Activated CD8-positive, alpha-beta memory T cell treated with anti-CD3 and anti-CD28 coated beads, Interleukin-2, amount 50 U/mL, for 48 hours (primary cell): ENCODE data around the gene COX7B.
A peak's percentile ranks its signal among the peaks of the same experiment; 100 is the strongest.
"Not testable (repeated sequence)": the region's sequence is repeated elsewhere in the genome, so short reads cannot be mapped to it uniquely, and the experiment has no call there.

Experiments used
- DNase-seq: peaks from one replicate; pipeline ENCODE4 v3.0.0-alpha.2; 2020

Gene COX7B, protein sequence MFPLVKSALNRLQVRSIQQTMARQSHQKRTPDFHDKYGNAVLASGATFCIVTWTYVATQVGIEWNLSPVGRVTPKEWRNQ

DNA sequence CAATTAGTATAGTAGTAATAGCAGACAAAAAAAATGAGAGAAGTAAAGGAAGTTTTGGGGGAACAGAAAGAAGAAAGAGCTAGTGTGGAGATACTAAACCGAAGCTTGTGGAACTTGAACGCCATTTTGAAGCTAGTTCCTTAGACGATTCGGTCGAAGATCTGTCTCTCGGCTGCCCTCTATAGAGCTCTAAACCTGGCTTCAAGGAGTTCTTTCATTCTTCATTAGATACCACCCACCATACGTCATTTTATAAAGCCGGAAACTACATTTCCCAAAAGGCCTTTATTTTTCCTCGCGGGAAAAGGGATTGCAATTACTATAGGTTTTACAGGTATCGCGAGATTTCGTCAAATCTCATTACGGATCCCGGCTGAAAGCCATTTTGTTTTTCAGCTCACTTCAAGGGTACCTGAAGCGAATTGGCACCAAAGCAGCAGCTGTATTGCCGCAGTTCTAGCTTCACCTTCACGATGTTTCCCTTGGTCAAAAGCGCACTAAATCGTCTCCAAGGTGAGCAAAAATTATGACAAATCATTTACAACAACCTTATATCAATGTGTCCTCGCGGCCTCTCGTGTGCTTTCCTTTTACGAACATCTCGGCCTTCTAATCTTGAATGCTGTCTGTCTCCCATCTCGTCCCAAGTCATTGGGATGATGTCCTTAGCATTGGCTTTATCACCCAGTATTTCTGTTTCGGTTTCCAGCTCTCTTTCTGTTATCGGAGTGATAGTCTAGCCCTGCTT lies at the start of gene COX7B:
COX7B (plus strand) TSS at position 388 of the 748 bp plus-strand sequence; CDS start at position 474, 86 bp downstream.
- peak; percentile 59 for DNase-seq

DNA sequence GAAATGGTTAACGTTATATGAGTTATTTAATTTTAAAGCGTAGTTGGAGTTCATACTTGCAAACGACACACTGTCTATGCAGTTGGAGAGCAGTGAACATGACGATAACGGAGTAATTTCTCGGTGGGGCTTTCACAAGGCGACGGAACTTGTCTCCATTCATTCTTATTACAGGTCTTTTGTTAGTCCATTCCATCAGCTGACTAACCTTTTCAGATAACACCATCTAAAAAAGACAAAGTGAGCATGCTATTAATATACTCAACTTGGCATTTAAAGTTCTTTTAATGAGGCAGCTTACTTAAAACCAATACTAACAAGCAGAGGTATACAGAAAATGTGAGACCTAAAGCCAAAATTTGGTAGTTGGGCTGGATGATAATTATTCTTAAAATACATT lies 23.9 kb upstream of the COX7B start:
- DNase-seq = no peak

DNA sequence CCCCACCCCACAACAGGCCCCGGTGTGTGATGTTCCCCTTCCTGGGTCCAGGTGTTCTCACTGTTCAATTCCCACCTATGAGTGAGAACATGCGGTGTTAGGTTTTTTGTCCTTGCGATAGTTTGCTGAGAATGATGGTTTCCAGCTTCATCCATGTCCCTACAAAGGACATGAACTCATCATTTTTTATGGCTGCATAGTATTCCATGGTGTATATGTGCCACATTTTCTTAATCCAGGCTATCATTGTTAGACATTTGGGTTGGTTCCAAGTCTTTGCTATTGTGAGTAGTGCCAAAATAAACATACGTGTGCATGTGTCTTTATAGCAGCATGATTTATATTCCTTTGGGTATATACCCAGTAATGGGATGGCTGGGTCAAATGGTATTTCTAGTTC lies 17.9 kb upstream of the COX7B start:
- DNase-seq = not testable (repeated sequence)

DNA sequence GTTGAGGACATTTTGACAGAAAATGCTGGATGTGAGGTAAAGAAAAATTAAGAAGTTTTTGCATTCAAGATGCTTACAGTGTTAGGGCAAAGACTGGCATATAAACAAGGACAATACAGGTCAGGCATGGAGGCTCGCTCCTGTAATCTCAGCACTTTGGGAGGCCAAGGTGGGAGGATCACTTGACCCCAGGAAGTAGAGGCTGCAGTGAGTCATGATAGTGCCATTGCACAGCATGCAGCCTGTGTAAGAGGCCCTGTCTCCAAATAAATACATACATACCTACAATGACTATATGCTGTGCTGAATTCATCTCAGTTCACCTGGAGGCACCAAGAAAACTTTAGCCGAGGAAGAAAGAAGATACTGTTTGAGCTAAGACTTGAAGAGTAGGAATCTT lies 6.4 kb upstream of the COX7B start:
- no peak for DNase-seq

DNA sequence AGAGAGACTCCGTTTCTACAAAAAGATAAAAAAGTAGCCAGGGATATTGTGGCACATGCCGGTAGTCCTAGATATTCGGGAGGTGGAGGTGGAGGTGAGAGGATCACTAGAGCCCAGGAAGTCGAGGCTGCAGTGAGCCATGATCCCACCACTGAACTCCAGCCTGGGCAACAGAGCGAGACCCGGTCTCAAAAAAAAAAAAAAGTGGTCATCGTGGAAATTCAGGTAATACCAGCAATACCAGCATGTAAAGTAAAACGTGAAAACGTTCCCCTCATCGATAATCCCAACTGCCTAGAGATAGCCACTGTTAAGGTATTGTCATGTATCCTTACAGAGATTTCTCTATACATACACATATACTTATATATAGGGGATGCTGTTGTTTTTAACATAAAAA lies 5.6 kb upstream of the COX7B start:
- DNase-seq = no peak

DNA sequence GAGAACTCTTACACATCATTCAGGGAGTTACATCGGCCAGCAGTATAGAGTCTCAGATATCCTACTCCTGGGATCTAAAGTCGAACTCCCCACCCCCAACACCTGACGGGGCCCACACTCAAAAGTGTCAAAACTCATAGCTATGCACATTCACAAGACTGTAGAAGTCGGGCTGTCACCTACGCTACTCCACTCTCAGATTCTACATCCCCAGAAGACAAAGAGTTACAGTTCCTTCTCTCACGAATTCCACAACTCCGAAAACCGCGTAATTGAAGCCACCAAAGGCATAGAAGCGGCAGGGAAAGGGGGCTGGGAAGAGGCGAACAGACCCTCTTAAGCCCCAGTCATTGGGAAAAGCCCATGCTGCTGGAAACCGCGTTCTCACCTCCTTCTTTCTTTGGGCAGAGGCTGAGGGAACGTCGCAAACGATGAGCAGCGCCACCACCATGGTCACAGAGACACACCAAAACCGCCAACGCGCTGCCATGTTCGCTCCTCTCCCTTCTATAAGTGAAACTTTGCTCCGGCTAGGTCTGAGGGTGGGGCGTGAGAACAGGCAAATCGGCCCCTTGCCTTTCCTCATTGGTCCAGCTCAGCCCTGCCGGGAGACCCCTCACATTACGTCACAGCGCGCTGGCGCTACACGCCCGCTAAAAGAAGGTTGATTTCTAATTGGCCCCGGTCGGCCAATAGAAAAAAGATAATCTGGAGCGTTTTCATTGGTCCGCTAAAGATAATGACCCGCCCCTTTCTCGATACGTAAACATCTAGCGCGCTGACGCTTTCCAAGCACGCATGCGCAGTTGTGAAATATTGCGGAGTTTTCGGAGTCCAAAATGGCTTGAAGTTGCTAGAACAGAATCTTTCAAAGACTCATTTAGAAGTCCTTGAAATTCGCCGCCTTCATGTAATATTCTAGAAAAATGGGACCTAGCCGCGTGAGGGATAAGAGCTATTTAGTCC lies 4.1 kb upstream of the COX7B start, which contains the start of gene MAGT1:
MAGT1 (minus strand) TSS at position 515 of the 966 bp plus-strand sequence; CDS start at position 490, 25 bp downstream.
- DNase-seq = peak; percentile 86

DNA sequence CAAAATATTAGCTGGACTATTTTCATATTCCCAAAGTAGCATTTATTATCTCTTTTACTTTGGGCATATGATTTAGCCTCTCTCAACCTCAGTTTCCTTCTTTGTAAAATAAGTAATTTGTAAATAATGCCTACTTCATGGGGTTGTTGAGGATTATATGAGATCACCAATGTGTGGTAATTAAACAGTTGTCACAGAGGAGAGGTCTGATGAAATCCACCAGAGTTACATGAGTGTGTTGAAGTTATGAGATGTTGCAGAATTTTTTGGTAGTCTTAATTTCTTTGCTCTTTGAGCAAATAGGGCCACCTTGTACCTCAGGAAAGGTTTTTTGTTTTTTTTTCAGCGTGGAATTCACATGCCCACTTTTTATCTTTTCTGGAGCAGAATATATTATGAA lies 1.4 kb downstream of the COX7B start:
- no peak for DNase-seq

DNA sequence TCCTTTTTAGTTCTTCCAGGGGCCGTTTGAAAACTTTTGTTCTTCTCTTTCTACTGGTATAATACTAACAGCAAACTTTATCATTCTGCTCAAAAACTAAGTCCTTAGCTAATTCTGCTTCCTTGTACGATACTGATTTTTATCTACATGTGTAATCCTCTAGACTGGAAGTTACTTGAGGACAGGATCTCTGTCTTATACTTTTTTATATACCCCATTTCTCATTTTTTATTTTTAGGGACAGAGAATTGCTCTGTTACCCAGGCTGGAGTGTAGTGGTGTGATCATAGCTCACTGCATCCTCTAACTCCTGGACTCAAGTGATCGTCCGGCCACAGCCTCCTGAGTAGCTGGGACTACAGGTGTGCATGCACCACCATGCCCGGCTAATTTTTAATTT lies 2.2 kb downstream of the COX7B start:
- no peak for DNase-seq

DNA sequence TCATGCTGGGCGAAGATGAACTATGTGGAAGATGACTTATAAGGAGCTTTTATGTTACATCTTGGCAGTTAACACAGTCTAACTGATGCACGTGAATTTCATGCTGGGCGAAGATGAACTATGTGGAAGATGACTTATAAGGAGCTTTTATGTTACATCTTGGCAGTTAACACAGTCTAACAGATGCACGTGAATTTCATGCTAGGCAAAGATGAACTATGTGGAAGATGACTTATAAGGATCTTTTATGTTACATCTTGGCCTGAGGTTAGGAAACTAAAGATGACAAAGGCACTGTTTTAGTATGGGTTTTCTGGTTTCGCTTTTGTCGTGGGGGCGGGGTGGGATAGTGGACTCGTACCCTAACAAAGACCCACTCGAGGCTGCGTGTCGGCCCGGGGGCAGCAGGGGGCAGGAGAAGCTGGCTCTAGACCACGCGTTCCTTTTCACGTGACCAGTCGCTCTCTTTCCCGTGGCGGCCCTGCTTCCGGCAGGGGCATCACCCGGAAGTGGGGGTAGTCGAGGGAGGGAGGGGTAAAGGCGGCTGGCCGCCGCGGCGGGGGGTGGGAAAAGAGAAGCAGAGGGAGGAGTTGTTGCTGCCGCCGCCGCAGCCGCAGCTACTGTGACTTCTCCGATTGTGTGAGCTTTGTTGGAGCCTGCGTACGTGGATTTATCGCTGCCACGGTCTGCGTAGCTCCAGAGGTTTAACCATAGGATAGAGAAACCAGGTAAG lies 11.0 kb downstream of the COX7B start, which contains the start of gene ATP7A:
ATP7A (plus strand) TSS at position 586 of the 733 bp plus-strand sequence. CDS start 60,949 bp downstream, outside the sequence.
- DNase-seq = peak; percentile 87

DNA sequence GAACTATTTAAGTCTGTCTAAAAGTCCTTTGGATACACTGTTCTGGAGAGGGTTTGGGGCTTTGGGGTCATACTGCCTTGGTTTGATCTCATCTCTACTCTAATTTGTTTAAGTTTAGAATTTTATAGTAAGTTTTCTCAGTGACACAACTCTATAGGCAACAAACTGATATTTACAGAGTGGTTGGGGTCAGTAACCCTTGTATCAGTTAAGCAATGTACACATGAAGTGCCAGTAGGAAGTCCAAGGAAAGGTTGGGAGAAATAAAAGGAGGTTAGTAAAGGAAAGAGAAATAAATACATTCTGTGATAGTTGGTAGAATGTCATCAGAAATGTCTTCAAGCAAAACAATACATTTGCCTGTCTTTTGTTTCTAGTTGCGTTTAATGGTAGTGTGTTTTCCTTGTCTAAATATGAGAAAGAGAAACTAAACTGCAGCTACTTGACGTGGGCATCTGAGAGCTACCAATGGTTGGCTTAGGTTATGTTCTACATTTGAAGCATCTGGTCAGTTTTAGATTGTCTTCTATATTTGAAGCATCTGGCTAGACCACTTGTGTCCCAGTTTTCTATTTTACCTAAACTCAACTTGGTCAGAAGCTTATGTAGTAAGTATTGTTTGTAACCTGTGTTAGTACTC lies 18.1 kb downstream of the COX7B start:
- DNase-seq = no peak

DNA sequence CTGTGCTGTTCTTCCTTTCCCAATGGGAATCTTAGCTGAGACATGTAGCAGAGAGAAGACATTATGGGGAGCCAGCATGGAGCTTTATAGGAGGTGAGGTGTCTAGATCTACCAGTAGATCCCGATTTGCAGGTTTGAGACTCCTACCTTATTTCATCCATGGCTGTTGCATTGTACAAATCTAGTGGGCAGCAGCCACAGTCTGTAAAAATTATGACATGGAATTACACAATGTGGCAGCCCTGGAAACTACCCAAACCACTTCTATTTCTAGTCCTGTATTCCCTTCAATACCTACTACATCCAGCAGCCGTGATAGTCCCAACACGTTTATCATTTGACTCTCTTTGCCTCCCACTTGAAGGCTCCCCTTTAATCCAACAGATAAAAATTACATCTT lies 19.3 kb downstream of the COX7B start:
- DNase-seq = no peak

DNA sequence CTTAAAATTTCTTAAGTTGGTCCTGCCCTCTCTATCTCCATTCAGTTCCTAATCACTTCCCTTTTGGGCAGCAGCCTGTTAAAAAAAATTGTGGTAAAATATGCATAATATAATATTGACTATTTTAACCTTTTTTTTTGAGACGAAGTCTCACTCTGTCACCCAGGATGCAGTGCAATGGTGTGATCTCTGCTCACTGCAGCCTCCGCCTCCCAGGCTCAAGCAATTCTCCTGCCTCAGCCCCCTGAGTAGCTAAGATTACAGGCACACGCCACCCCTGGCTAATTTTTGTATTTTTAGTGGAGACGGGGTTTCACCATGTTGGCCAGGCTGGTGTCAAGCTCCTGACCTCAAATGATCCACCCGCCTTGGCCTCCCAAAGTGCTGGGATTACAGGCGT lies 20.1 kb downstream of the COX7B start:
- not testable (repeated sequence) for DNase-seq

DNA sequence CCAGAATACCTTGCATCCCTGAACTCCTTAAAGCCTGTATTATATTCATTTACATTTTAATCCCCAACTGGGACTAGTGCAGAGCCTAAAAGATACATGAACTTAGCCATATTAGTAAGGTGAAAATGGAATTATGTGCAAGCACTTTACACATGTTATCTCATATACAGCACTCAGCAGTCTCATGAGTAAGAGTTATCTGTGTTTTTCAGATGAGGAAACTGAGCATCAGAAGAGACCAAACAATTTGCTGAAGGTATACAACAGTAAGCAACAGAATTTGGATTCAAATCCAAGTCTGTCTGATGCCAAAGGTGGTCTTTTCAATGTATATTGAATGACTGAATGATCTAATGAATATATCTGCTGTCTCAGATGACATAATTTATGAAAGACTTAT lies 23.5 kb downstream of the COX7B start:
- DNase-seq = no peak

DNA sequence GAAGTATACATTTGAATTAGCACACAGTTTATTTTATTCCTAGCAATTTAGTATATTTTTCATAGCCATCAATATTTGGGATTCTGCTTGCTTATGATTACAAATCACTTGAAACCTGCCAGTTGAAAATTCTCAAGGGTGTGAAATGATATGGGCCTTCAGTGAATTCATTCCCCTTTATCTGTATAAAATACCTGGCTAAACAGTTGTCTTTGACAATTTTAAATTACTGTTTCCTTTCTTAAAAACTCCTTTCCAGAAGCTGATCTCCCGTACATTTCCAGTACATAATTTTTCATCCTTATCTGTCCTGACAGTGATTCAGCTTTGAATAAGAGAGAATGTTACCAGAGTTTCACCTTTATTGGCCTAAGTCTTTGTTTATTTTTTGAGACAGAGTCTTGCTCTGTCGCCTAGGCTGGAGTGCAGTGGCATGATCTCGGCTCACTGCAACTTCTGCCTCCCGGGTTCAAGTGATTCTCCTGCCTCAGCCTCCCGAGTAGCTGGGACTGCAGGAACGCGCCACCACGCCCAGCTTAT lies 25.1 kb downstream of the COX7B start:
- no peak for DNase-seq

DNA sequence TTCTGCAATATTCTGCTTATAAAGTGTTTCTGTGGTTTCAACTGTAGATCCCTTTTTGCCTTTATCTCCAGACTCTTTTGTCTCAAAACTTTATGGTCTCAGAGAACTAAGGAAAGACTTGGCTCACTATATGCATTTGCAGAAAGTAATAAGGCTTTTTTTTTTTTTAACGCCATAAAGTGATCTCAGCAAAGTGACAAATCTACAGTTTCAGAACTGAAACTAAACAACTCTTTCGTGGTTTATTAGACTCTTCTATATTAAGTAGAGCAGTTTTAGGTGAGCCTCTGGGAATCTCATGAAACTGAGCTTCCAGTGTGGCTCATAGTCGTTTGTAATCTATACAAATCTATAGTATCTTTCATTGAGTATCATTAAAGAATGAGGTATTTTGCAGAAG lies 26.5 kb downstream of the COX7B start:
- no peak for DNase-seq

DNA sequence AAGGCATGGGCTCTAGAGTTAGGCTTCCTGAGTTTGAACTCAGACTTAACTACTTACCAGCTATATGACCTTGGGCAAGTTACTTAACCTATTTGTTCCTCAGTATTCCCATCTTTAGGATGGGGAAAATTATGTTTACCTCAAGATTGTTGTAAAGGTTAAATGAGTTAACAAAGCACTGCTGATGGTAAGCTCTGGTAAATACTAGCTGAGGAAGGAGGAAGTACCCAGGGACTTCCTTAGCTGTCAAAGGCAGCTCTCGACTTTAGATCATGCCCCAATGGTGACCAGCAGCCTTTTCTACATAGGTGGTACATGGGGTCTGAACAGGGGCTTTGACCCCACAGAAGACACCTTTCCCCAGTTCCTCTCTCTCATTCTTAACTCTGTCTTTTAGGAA lies 31.3 kb downstream of the COX7B start:
- no peak for DNase-seq

DNA sequence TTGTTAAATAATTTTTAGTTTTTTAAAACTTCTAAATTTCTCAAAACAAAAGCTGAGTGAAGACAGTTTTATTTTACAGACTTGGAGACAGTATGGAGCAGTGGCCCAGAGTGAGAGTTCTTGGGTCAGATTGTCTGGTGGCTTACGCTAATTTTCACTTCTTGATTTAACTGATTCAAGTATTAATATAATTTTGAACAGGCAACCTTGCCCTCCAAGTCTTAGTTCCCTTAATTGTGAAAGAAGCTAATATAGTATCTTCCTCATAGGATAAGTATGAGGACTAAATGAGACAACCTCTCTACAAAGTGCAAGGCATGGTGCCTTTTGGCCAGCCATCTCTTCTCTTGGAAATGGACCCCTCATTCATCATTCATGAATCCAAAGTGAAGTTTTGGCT lies 36.6 kb downstream of the COX7B start:
- DNase-seq = no peak

DNA sequence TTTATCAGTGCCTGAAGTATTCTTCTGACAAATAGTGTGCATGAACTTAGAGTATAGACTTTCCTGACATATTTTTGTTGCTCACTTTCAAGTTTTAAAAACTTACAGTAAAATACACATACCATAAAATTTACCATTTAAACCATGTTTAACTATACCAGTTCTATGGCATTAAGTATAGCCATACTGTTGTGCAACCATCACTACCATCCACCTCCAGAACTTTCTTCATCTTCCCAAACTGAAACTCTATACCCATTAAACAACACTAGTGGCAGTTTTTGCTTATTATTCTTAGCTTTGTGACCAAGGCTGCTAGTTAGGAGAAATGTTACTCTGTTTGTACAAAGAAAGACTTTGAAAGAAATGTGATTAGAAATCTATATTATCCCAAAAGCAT lies 37.0 kb downstream of the COX7B start:
- DNase-seq = no peak

DNA sequence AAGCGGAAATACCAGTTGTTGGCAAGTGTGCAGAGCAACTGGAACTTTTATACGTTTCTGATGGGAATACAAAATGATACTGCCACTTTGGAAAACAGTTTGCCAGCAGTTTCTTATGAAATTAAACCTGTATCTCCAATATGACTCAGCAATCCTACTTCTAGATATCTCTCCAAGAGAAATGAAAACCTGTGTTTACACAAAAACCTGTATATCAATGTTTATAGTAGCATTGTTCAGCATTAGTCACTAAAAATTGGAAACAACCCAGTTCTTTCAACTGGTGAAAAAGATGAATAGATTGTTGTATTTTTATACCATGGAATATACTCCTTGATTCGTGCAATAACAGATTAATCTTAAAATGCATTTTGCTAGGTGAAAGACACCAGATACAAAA lies 38.0 kb downstream of the COX7B start:
- no peak for DNase-seq

DNA sequence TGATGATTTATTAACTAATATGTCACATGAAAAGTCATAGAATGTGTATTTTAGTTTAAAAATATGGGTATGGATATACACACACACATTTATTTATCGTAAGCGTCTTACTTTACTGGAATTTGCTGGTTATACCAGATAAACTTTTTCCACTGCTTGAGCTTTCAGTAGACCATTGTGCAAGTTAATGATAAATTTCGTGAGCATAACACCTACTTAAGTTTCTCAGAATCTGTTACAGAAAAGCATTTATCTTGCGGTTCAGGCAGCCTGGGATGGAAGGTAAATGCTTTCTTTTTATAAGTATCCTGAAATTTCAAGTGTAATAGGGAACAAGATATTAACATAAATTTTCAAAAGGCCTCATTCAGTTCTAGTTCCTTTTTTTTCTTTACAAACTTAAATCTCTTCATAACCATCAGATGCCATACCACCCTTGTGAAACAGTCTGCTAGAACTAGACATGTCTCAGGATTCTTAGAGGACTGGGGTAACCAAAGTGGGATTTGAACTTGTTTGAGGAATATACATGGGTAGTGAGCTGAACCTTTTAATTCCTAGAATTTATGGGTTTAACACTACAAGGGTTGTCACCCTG lies 38.9 kb downstream of the COX7B start:
- no peak for DNase-seq

DNA sequence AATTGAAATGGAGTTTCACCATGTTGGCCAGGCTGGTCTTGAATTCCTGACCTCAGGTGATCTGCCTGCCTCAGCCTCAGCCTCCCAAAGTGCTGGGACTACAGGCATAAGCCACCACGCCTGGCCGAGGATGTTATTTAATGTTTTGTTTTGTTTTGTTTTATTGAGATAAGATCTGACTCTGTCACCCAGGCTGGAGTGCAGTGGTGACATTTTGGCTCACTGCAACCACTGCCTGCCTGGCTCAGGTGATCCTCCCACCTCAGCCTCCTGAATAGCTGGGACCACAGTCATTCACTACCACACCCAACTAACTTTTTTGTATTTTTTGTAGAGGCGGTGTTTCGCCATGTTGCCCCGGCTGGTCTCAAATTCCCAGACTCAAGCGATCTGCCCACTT lies 45.8 kb downstream of the COX7B start:
- not testable (repeated sequence) for DNase-seq
